Neural progenitor cell (in vitro differentiated cells): ENCODE results near the gene FBXL15.
A peak's percentile ranks its signal among the peaks of the same experiment; 100 is the strongest.

Experiments used
- CTCF ChIP-seq: fragments of 200-600 bp; sonication (generic); IDR thresholded peaks from 2 replicates; pipeline ENCODE4 v1.5.1; 2017; ENCODE audit warnings: antibody characterized with exemption, mild to moderate bottlenecking
- EZH2 ChIP-seq: fragments of 200-600 bp; sonication (generic); IDR thresholded peaks from 2 replicates; pipeline ENCODE4 v1.6.1; 2017; ENCODE audit warnings: antibody characterized with exemption, mild to moderate bottlenecking, moderate library complexity
- EZH2phosphoT487 ChIP-seq: fragments of 200-600 bp; sonication (generic); IDR thresholded peaks from 2 replicates; pipeline ENCODE4 v1.6.1; 2017; ENCODE audit warnings: antibody characterized with exemption

- TF ChIP-seq CTCF (no peak), EZH2 (peak; percentile 86), EZH2phosphoT487 (peak; percentile 52)
Observed at GRCh38 chr10:102408728-102409603, 11.7 kb upstream of the FBXL15 start.
